Adipocyte (in vitro differentiated cells): ENCODE measurements around the gene FADS6.

Experiments
- DNase-seq: peaks from one replicate; pipeline ENCODE4 v3.0.0-alpha.2; 2015; ENCODE audit warnings: low read depth
- H3K27me3 ChIP-seq: replicated peaks from 2 replicates; pipeline ENCODE4 v1.7.0; 2013; ENCODE audit warnings: mild to moderate bottlenecking, low read length, moderate library complexity; ENCODE audit not compliant: control insufficient read depth, insufficient read depth
- H3K36me3 ChIP-seq: 2 replicates; pipeline ENCODE4 v1.7.0; 2013; ENCODE audit warnings: low read length, mild to moderate bottlenecking, moderate library complexity; ENCODE audit not compliant: control insufficient read depth, insufficient read depth, severe bottlenecking
- H3K4me1 ChIP-seq: 2 replicates; pipeline ENCODE4 v1.7.0; 2013; ENCODE audit warnings: mild to moderate bottlenecking, low read length, moderate library complexity; ENCODE audit not compliant: control insufficient read depth, insufficient read depth
- H3K4me3 ChIP-seq: 2 replicates; pipeline ENCODE4 v1.7.0; 2013; ENCODE audit warnings: mild to moderate bottlenecking, low read length, moderate library complexity
- H3K9ac ChIP-seq: 2 replicates; pipeline ENCODE4 v1.7.0; 2013; ENCODE audit warnings: mild to moderate bottlenecking, low read length, moderate library complexity
- H3K9me3 ChIP-seq: 2 replicates; pipeline ENCODE4 v1.7.0; 2013; ENCODE audit warnings: mild to moderate bottlenecking, low read length, moderate library complexity; ENCODE audit not compliant: control insufficient read depth

The FADS6 gene

GRCh38 chr17:74928786-74929185, 35.4 kb upstream of the FADS6 start:
- Histone ChIP-seq H3K9ac (no peak overlapping the region), H3K4me3 (no peak overlapping the region), H3K4me1 (no peaks in the 10 kb centered on the region), H3K36me3 (no peaks in the 10 kb centered on the region), H3K9me3 (no peaks in the 10 kb centered on the region), H3K27me3 (peaks cover 70% of the 10 kb centered on the region)
- DNase-seq, result no peak

GRCh38 chr17:74925242-74925641, 31.8 kb upstream of the FADS6 start:
- Histone ChIP-seq H3K27me3 (peaks cover 61% of the 10 kb centered on the region), H3K9ac (no peak overlapping the region), H3K4me1 (no peaks in the 10 kb centered on the region), H3K4me3 (no peak overlapping the region), H3K36me3 (no peaks in the 10 kb centered on the region), H3K9me3 (no peaks in the 10 kb centered on the region)
- DNase-seq, result no peak

- Histone ChIP-seq H3K36me3 (no peaks in the 10 kb centered on the region), H3K9me3 (no peaks in the 10 kb centered on the region), H3K4me3 (no peak within 1 kb of the TSS), H3K4me1 (no peaks in the 10 kb centered on the region), H3K9ac (no peak within 1 kb of the TSS), H3K27me3 (peaks cover 66% of the 10 kb centered on the region)
- no peak for DNase-seq
These were observed 31.0 kb upstream of the FADS6 start, which contains the start of gene OTOP2 for GRCh38 chr17:74924250-74924948. Gene OTOP2 (plus strand): TSS chr17:74924273. CDS start chr17:74924633, 360 bp downstream.

- peak; percentile 78 for DNase-seq
- H3K4me3 ChIP-seq, result no peak overlapping the region
- no peaks in the 10 kb centered on the region for H3K36me3 ChIP-seq
- H3K27me3 ChIP-seq, result peaks cover 60% of the 10 kb centered on the region
- no peaks in the 10 kb centered on the region for H3K4me1 ChIP-seq
- no peak overlapping the region for H3K9ac ChIP-seq
- H3K9me3 ChIP-seq, result no peaks in the 10 kb centered on the region
These were observed 30.3 kb upstream of the FADS6 start for GRCh38 chr17:74923538-74924249.

- Histone ChIP-seq H3K4me3 (no peak within 1 kb of the TSS), H3K9ac (no peak within 1 kb of the TSS), H3K9me3 (no peaks in the 10 kb centered on the region), H3K36me3 (no peaks in the 10 kb centered on the region), H3K27me3 (peaks cover 57% of the 10 kb centered on the region), H3K4me1 (no peaks in the 10 kb centered on the region)
- peak; percentile 34 for DNase-seq
These were observed 29.5 kb upstream of the FADS6 start, which contains the start of gene USH1G for GRCh38 chr17:74922694-74923537. Gene USH1G (minus strand): TSS chr17:74923255. CDS start chr17:74923073, 182 bp downstream.

GRCh38 chr17:74922172-74922571, 28.7 kb upstream of the FADS6 start:
- Histone ChIP-seq H3K27me3 (peaks cover 58% of the 10 kb centered on the region), H3K9me3 (no peaks in the 10 kb centered on the region), H3K4me3 (no peak overlapping the region), H3K36me3 (no peaks in the 10 kb centered on the region), H3K4me1 (no peaks in the 10 kb centered on the region), H3K9ac (no peak overlapping the region)
- DNase-seq, result no peak

- H3K36me3 ChIP-seq, result no peaks in the 10 kb centered on the region
These were observed 28.3 kb upstream of the FADS6 start for GRCh38 chr17:74921769-74922168.

GRCh38 chr17:74921026-74921681, 27.7 kb upstream of the FADS6 start:
- Histone ChIP-seq H3K36me3 (no peaks in the 10 kb centered on the region), H3K9ac (no peak overlapping the region), H3K4me1 (no peaks in the 10 kb centered on the region), H3K9me3 (no peaks in the 10 kb centered on the region), H3K27me3 (peaks cover 65% of the 10 kb centered on the region), H3K4me3 (no peak overlapping the region)
- no peak for DNase-seq

More at GRCh38 chr17:74921769-74922168, 28.3 kb upstream of the FADS6 start:
- H3K4me3 ChIP-seq, result no peak overlapping the region
- H3K9me3 ChIP-seq, result no peaks in the 10 kb centered on the region
- H3K9ac ChIP-seq, result no peak overlapping the region
- H3K4me1 ChIP-seq, result no peaks in the 10 kb centered on the region
- peaks cover 62% of the 10 kb centered on the region for H3K27me3 ChIP-seq
- no peak for DNase-seq

GRCh38 chr17:74920642-74921025, 27.2 kb upstream of the FADS6 start:
- Histone ChIP-seq H3K9ac (no peak overlapping the region), H3K36me3 (no peaks in the 10 kb centered on the region), H3K9me3 (no peaks in the 10 kb centered on the region), H3K27me3 (peaks cover 60% of the 10 kb centered on the region), H3K4me3 (no peak overlapping the region), H3K4me1 (no peaks in the 10 kb centered on the region)
- no peak for DNase-seq

- no peaks in the 10 kb centered on the region for H3K9me3 ChIP-seq
- peaks cover 56% of the 10 kb centered on the region for H3K27me3 ChIP-seq
- H3K4me1 ChIP-seq, result no peaks in the 10 kb centered on the region
- H3K4me3 ChIP-seq, result no peak overlapping the region
- DNase-seq, result no peak
- H3K36me3 ChIP-seq, result no peaks in the 10 kb centered on the region
- no peak overlapping the region for H3K9ac ChIP-seq
These were observed 26.8 kb upstream of the FADS6 start for GRCh38 chr17:74920306-74920620.
